AG08396 (cell line): Measurements from ENCODE around the gene DNMBP.
"Not testable (repeated sequence)": the region's sequence is repeated elsewhere in the genome, so short reads cannot be mapped to it uniquely, and the experiment has no call there.

Experiments used
- DNase-seq: peaks from one replicate; pipeline ENCODE4 v3.0.0; 2012; ENCODE audit warnings: low spot score, mixed read lengths

The DNMBP gene

GRCh38 chr10:100020142-100020885 lies 10.6 kb upstream of the DNMBP start:
- DNase-seq, result no peak

GRCh38 chr10:100019787-100020141 lies 10.0 kb upstream of the DNMBP start:
- peak; percentile 32 for DNase-seq

GRCh38 chr10:100014071-100014762 lies 4.5 kb upstream of the DNMBP start:
- no peak for DNase-seq

- DNase-seq, result no peak
Measured at GRCh38 chr10:100013621-100014020, 3.9 kb upstream of the DNMBP start.

GRCh38 chr10:100011906-100012305 lies 2.2 kb upstream of the DNMBP start:
- not testable (repeated sequence) for DNase-seq

GRCh38 chr10:100009283-100009792 lies 409 bp downstream of the DNMBP start:
- no peak for DNase-seq

GRCh38 chr10:100008708-100009282 lies 952 bp downstream of the DNMBP start:
- peak; percentile 29 for DNase-seq

- peak; percentile 72 for DNase-seq
Measured at GRCh38 chr10:100008142-100008522, 1.6 kb downstream of the DNMBP start.

GRCh38 chr10:100007231-100008141 lies 2.3 kb downstream of the DNMBP start:
- no peak for DNase-seq

GRCh38 chr10:100006243-100006886 lies 3.4 kb downstream of the DNMBP start:
- DNase-seq, result peak; percentile 80

- DNase-seq, result no peak
Measured at GRCh38 chr10:100004805-100005510, 4.8 kb downstream of the DNMBP start.

- DNase-seq, result no peak
Measured at GRCh38 chr10:100000109-100000644, 9.6 kb downstream of the DNMBP start.

- DNase-seq, result no peak
Measured at GRCh38 chr10:99999319-100000108, 10.2 kb downstream of the DNMBP start.

- DNase-seq, result no peak
Measured at GRCh38 chr10:99998889-99999288, 10.9 kb downstream of the DNMBP start.

- no peak for DNase-seq
Measured at GRCh38 chr10:99996671-99997648, 12.8 kb downstream of the DNMBP start.

GRCh38 chr10:99995713-99996112 lies 14.0 kb downstream of the DNMBP start:
- DNase-seq, result no peak

GRCh38 chr10:99995269-99995668 lies 14.5 kb downstream of the DNMBP start:
- no peak for DNase-seq

- no peak for DNase-seq
Measured at GRCh38 chr10:99994801-99995200, 14.9 kb downstream of the DNMBP start.
